Neuronal stem cell (in vitro differentiated cells): Measurements from ENCODE around the gene STK40.

ENCODE experiments used
- DNase-seq: peaks from one replicate; pipeline ENCODE4 v3.0.0-alpha.2; 2013; ENCODE audit warnings: low spot score
- H2AFZ ChIP-seq: one replicate; pipeline ENCODE4 v1.6.1; 2013; ENCODE audit warnings: mild to moderate bottlenecking, low read length, inconsistent platforms
- H2AK5ac ChIP-seq: 2 replicates; pipeline ENCODE4 v1.6.1; 2013; ENCODE audit warnings: low read depth, mild to moderate bottlenecking, inconsistent platforms, low read length, moderate library complexity, mixed read lengths
- H2BK120ac ChIP-seq: 2 replicates; pipeline ENCODE4 v1.6.1; 2013; ENCODE audit warnings: low read depth, mild to moderate bottlenecking, inconsistent platforms, low read length, moderate library complexity, mixed read lengths
- H2BK12ac ChIP-seq: one replicate; pipeline ENCODE4 v1.6.1; 2013; ENCODE audit warnings: low read length, inconsistent platforms
- H2BK15ac ChIP-seq: 2 replicates; pipeline ENCODE4 v1.6.1; 2013; ENCODE audit warnings: mild to moderate bottlenecking, low read length, inconsistent platforms, mixed read lengths
- H2BK5ac ChIP-seq: one replicate; pipeline ENCODE4 v1.6.1; 2013; ENCODE audit warnings: inconsistent platforms, mild to moderate bottlenecking, low read length, moderate library complexity
- H3K14ac ChIP-seq: one replicate; pipeline ENCODE4 v1.6.1; 2013; ENCODE audit warnings: low read length, inconsistent platforms
- H3K18ac ChIP-seq: 2 replicates; pipeline ENCODE4 v1.6.1; 2013; ENCODE audit warnings: low read length, inconsistent platforms
- H3K23ac ChIP-seq: 2 replicates; pipeline ENCODE4 v1.6.1; 2013; ENCODE audit warnings: low read depth, mild to moderate bottlenecking, mixed read lengths, low read length, inconsistent platforms; ENCODE audit not compliant: poor library complexity
- H3K27ac ChIP-seq: replicated peaks from 3 replicates; pipeline ENCODE4 v1.5.1; 2013; ENCODE audit warnings: low read length, inconsistent platforms
- H3K27me3 ChIP-seq, 3 experiments: 2 replicates each; pipeline ENCODE4 v1.6.1; 2013; ENCODE audit warnings: low read length in 3 of 3, mild to moderate bottlenecking in 2 of 3, inconsistent platforms in 1 of 3, low read depth in 1 of 3, mixed read lengths in 1 of 3, moderate library complexity in 1 of 3; ENCODE audit not compliant: control insufficient read depth in 3 of 3, insufficient read depth in 3 of 3
- H3K36me3 ChIP-seq, 2 donors: replicated peaks in 1 of 2; 2 replicates each; pipeline ENCODE4 v1.6.1; 2013; ENCODE audit warnings: low read length in 2 of 2; ENCODE audit not compliant: control insufficient read depth in 2 of 2, insufficient read depth in 2 of 2
- H3K4ac ChIP-seq: 2 replicates; pipeline ENCODE4 v1.6.1; 2013; ENCODE audit warnings: inconsistent platforms, mild to moderate bottlenecking, low read length, moderate library complexity
- H3K4me1 ChIP-seq, 2 donors: 1 replicate in 1 of 2; 2 replicates in 1 of 2; pipeline ENCODE4 v1.6.1; 2013; ENCODE audit warnings: low read length in 2 of 2, low read depth in 1 of 2; ENCODE audit not compliant: control insufficient read depth in 2 of 2, insufficient read depth in 1 of 2
- H3K4me2 ChIP-seq: one replicate; pipeline ENCODE4 v1.6.1; 2013; ENCODE audit warnings: mild to moderate bottlenecking, low read length, inconsistent platforms; ENCODE audit not compliant: insufficient read depth, poor library complexity, severe bottlenecking
- H3K4me3 ChIP-seq, 2 donors: 2 replicates each; pipeline ENCODE4 v1.5.1; 2013; ENCODE audit warnings: low read length in 2 of 2, mild to moderate bottlenecking in 2 of 2, inconsistent platforms in 1 of 2, moderate library complexity in 1 of 2
- H3K79me1 ChIP-seq: one replicate; pipeline ENCODE4 v1.6.1; 2013; ENCODE audit warnings: low read depth, mild to moderate bottlenecking, inconsistent platforms, low read length, moderate library complexity
- H3K9ac ChIP-seq: one replicate; pipeline ENCODE4 v1.6.1; 2013; ENCODE audit warnings: mild to moderate bottlenecking, low read depth, low read length, inconsistent platforms; ENCODE audit not compliant: poor library complexity
- H3K9me3 ChIP-seq, 2 donors: replicated peaks in 1 of 2; 2 replicates each; pipeline versions ENCODE3 to v1.6.1; 2013; ENCODE audit warnings: low read length in 2 of 2, mild to moderate bottlenecking in 2 of 2, inconsistent platforms in 1 of 2, low read depth in 1 of 2, mixed read lengths in 1 of 2, moderate library complexity in 1 of 2; ENCODE audit not compliant: control insufficient read depth in 2 of 2, insufficient read depth in 1 of 2
- H4K8ac ChIP-seq: one replicate; pipeline ENCODE4 v1.6.1; 2013; ENCODE audit warnings: low read depth, mild to moderate bottlenecking, inconsistent platforms, low read length, moderate library complexity
- H4K91ac ChIP-seq: one replicate; pipeline ENCODE4 v1.6.1; 2013; ENCODE audit warnings: low read length, low read depth, mild to moderate bottlenecking, inconsistent platforms; ENCODE audit not compliant: poor library complexity
- WGBS, 2 donors: extraction: QIAGEN DNeasy Blood & Tissue Kit; methylation state at CpG; one replicate each; pipeline ENCODE4 v1.1.7; 2013; ENCODE audit warnings: missing lambda C conversion rate in 2 of 2, mixed read lengths in 1 of 2; ENCODE audit not compliant: insufficient read length in 2 of 2, insufficient replicate concordance in 1 of 2; ENCODE audit errors: extremely low coverage in 2 of 2; 5-methylcytosine and 5-hydroxymethylcytosine counted together

STK40 gene

GRCh38 chr1:36421649-36422048 lies 35.9 kb upstream of the STK40 start:
- no CpG with 5 or more reads among the region's 7 CpGs for WGBS, 2 donors
- Histone ChIP-seq H4K8ac (no peak overlapping the region), H3K4me1 (no peaks in the 10 kb centered on the region), H3K14ac (no peak overlapping the region), H3K27me3 (no peaks in the 10 kb centered on the region), H3K4me2 (no peak overlapping the region), H3K4ac (no peak overlapping the region), H3K18ac (no peak overlapping the region), H3K36me3 (peaks cover 7 to 47% of the 10 kb centered on the region in 2 donors), H3K79me1 (no peaks in the 10 kb centered on the region), H4K91ac (no peak overlapping the region), H2AFZ (no peak overlapping the region), H3K23ac (no peak overlapping the region), H3K9ac (no peak overlapping the region), H2BK15ac (no peak overlapping the region), H2BK5ac (no peak overlapping the region), H3K9me3 (no peaks in the 10 kb centered on the region), H2BK12ac (no peak overlapping the region), H3K4me3 (no peak overlapping the region), H2AK5ac (no peak overlapping the region), H3K27ac (no peak overlapping the region), H2BK120ac (no peak overlapping the region)
- DNase-seq, result no peak

- Histone ChIP-seq H3K27me3 (no peaks in the 10 kb centered on the region), H2BK5ac (no peak overlapping the region), H2AFZ (no peak overlapping the region), H3K4me3 (no peak overlapping the region), H3K18ac (no peak overlapping the region), H3K14ac (no peak overlapping the region), H4K91ac (no peak overlapping the region), H3K27ac (no peak overlapping the region), H3K79me1 (no peaks in the 10 kb centered on the region), H2AK5ac (no peak overlapping the region), H3K4me1 (no peaks in the 10 kb centered on the region), H2BK120ac (no peak overlapping the region), H3K36me3 (peaks cover 7 to 51% of the 10 kb centered on the region in 2 donors), H3K4me2 (no peak overlapping the region), H3K9me3 (no peaks in the 10 kb centered on the region), H2BK12ac (no peak overlapping the region), H3K9ac (no peak overlapping the region), H3K4ac (no peak overlapping the region), H4K8ac (no peak overlapping the region), H3K23ac (no peak overlapping the region), H2BK15ac (peak overlapping the region; percentile 34)
- peak; percentile 80 for DNase-seq
- WGBS, 2 donors, result no CpG with 5 or more reads among the region's 13 CpGs
These were observed 35.2 kb upstream of the STK40 start for GRCh38 chr1:36420836-36421317.

DNA sequence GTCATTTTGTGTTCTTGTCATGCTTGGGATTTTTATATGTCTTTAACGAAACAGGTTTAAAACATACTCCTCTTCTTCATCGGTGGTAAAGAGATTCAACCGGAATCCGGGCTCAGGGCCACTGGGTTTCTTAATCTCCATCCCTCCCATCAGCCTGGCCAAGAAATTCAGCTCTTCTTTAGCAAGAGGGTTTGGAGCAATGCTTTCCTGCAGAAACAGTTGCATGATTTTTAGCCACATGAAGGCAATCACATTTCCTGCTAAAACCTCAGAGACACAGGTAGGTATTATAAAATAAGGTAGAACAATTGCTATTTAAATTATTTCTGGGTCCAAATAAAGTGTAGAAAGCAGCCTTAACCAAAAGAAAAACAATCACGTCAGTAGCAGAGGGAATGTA lies 34.7 kb upstream of the STK40 start:
- H3K14ac ChIP-seq, result no peak overlapping the region
- H3K27ac ChIP-seq, result no peak overlapping the region
- H3K4me2 ChIP-seq, result no peak overlapping the region
- no peak for DNase-seq
- WGBS, 2 donors, result no CpG with 5 or more reads among the region's 5 CpGs
- no peaks in the 10 kb centered on the region for H3K9me3 ChIP-seq
- H3K27me3 ChIP-seq, result no peaks in the 10 kb centered on the region
- no peak overlapping the region for H2AFZ ChIP-seq
- no peak overlapping the region for H3K4me3 ChIP-seq
- H3K18ac ChIP-seq, result no peak overlapping the region
- H2BK15ac ChIP-seq, result no peak overlapping the region
- no peak overlapping the region for H2BK5ac ChIP-seq
- no peak overlapping the region for H2BK120ac ChIP-seq
- H3K36me3 ChIP-seq, result peaks cover 7 to 54% of the 10 kb centered on the region in 2 donors
- H3K79me1 ChIP-seq, result no peaks in the 10 kb centered on the region
- H2AK5ac ChIP-seq, result no peak overlapping the region
- H3K4me1 ChIP-seq, result no peaks in the 10 kb centered on the region
- H2BK12ac ChIP-seq, result no peak overlapping the region
- H4K91ac ChIP-seq, result no peak overlapping the region
- H4K8ac ChIP-seq, result no peak overlapping the region
- H3K4ac ChIP-seq, result no peak overlapping the region
- H3K9ac ChIP-seq, result no peak overlapping the region
- no peak overlapping the region for H3K23ac ChIP-seq

DNA sequence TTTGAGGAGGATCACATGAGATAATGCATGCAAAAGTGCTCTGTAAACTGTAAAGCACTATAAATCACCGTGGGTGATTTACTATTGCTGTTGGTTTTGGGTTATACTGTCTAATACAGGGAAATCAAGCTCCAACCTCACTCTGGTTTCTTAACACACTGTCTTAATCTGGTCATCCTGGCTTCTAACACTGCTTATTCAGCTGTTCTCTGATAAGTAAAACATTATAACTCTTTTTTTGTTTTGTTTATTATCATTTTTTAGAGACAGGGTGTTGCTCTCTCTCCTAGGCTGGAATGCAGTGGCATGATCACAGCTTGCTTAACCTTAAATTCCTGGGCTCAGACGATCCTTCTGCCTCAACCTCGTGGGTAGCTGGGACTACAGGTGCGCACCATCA lies 33.8 kb upstream of the STK40 start:
- Histone ChIP-seq H2BK5ac (no peak overlapping the region), H2AFZ (no peak overlapping the region), H2AK5ac (no peak overlapping the region), H3K4ac (no peak overlapping the region), H3K36me3 (peaks cover 7 to 54% of the 10 kb centered on the region in 2 donors), H2BK120ac (no peak overlapping the region), H3K18ac (no peak overlapping the region), H3K9ac (no peak overlapping the region), H4K8ac (no peak overlapping the region), H3K4me1 (no peaks in the 10 kb centered on the region), H3K27ac (no peak overlapping the region), H3K4me3 (no peak overlapping the region), H3K27me3 (no peaks in the 10 kb centered on the region), H3K14ac (no peak overlapping the region), H3K4me2 (no peak overlapping the region), H2BK12ac (no peak overlapping the region), H3K9me3 (no peaks in the 10 kb centered on the region), H3K79me1 (no peaks in the 10 kb centered on the region), H2BK15ac (no peak overlapping the region), H4K91ac (no peak overlapping the region), H3K23ac (no peak overlapping the region)
- WGBS, 2 donors, result no CpG with 5 or more reads among the region's 4 CpGs
- no peak for DNase-seq
